AG09309 (cell line): ENCODE results near the gene MYADM.
"Not testable (repeated sequence)": the region's sequence is repeated elsewhere in the genome, so short reads cannot be mapped to it uniquely, and the experiment has no call there.

ENCODE experiments used
- DNase-seq: peaks from one replicate; pipeline ENCODE4 v3.0.0-alpha.2; 2010; ENCODE audit warnings: low read depth
- H3K4me3 ChIP-seq: 2 replicates; pipeline ENCODE4 v1.5.1; 2011; ENCODE audit warnings: mild to moderate bottlenecking, low read depth, low read length, moderate library complexity; ENCODE audit not compliant: control insufficient read depth
- TF ChIP-seq, protein P1 (sequence below): IDR thresholded peaks from 2 replicates; pipeline ENCODE4 v1.5.1; 2011; ENCODE audit warnings: mild to moderate bottlenecking, low read depth, low read length, inconsistent platforms; ENCODE audit not compliant: insufficient read depth, control insufficient read depth; ENCODE audit errors: missing control alignments

Gene MYADM

GRCh38 chr19:53828531-53828930, 39.2 kb upstream of the MYADM start:
- TF ChIP-seq, protein P1, sequence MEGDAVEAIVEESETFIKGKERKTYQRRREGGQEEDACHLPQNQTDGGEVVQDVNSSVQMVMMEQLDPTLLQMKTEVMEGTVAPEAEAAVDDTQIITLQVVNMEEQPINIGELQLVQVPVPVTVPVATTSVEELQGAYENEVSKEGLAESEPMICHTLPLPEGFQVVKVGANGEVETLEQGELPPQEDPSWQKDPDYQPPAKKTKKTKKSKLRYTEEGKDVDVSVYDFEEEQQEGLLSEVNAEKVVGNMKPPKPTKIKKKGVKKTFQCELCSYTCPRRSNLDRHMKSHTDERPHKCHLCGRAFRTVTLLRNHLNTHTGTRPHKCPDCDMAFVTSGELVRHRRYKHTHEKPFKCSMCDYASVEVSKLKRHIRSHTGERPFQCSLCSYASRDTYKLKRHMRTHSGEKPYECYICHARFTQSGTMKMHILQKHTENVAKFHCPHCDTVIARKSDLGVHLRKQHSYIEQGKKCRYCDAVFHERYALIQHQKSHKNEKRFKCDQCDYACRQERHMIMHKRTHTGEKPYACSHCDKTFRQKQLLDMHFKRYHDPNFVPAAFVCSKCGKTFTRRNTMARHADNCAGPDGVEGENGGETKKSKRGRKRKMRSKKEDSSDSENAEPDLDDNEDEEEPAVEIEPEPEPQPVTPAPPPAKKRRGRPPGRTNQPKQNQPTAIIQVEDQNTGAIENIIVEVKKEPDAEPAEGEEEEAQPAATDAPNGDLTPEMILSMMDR: no peak

DNA sequence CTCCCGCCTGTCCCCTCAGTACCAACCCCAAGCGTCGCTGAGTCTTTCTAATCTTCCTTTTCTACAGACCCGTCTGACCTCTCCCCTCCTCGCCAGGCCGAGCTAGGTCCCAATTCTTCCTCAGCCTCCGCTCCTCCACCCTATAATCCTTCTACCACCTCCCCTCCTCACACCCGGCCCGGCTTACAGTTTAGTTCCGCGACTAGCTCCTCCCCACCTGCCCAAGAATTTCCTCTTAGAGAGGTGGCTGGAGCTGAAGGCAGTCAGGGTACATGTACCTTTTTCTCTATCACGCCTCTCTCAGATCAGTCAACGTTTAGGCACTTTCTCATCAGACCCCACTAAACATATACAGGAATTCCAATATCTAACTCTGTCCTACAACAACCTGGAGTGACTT, 34.8 kb upstream of the MYADM start:
- not testable (repeated sequence) for DNase-seq, H3K4me3 ChIP-seq

More at GRCh38 chr19:53828531-53828930, 39.2 kb upstream of the MYADM start:
- no peak for DNase-seq
- H3K4me3 ChIP-seq: no peak overlapping the region

- H3K4me3 ChIP-seq, DNase-seq: not testable (repeated sequence)
These were observed 29.2 kb upstream of the MYADM start for GRCh38 chr19:53838446-53838845.

DNA sequence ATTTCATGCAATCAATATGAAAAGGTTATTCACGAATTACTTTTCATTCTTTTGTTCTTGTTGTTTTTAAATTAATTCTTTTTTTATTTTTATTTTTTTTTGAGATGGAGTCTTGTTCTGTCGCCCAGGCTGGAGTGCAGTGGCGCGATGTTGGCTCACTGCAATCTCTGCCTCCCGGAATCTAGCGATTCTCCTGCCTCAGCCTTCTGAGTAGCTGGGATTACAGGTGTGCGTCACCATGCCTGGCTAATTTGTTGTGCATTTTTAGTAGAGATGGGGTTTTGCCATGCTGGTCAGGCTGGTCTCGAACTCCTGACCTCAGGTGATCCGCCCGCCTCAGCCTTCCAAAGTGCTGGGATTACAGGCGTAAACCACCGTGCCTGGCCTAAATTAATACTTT, 27.4 kb upstream of the MYADM start:
- not testable (repeated sequence) for DNase-seq, H3K4me3 ChIP-seq

DNA sequence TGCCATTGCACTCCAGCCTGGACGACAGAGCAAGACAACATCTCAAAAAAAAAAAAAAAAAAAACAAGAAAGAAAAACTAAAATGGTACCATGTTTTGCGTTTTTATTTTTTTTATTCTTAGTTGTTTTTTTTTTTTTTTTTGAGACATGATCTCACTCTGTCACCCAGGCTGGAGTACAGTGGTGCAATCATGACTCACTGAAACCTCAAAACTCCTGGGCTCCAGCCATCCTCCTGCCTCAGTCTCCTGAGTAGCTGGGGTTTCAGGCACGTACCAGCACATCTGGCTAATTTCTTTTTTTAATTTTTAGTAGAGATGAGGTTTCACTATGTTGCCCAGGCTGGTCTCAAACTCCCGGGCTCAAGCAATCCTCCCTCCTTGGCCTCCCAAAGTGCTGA, 26.8 kb upstream of the MYADM start:
- DNase-seq: peak; percentile 72
- H3K4me3 ChIP-seq: not testable (repeated sequence)

DNA sequence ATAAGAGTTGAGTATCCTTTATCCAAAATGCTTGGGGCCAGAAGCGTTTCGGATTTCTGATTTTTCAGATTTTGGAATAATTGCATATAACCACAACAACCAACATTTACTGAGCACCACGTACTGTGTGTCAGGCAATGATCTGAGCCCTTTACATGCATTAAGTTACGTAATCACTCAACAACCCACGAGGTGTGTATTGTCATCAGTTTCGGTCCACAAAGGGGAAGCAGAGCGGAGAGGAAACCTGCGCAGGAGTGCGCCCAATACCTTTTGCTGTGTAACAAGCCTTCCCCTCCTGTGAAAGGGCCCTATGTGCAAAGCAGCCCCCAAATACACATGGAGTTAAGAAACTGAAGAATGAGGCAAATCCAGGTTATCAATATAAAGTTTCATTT, 22.8 kb upstream of the MYADM start:
- TF ChIP-seq, protein P1: no peak
- DNase-seq: no peak
- H3K4me3 ChIP-seq: no peak overlapping the region

- TF ChIP-seq, protein P1: no peak
- no peak overlapping the region for H3K4me3 ChIP-seq
- no peak for DNase-seq
These were observed 20.1 kb upstream of the MYADM start for GRCh38 chr19:53847555-53847954.

DNA sequence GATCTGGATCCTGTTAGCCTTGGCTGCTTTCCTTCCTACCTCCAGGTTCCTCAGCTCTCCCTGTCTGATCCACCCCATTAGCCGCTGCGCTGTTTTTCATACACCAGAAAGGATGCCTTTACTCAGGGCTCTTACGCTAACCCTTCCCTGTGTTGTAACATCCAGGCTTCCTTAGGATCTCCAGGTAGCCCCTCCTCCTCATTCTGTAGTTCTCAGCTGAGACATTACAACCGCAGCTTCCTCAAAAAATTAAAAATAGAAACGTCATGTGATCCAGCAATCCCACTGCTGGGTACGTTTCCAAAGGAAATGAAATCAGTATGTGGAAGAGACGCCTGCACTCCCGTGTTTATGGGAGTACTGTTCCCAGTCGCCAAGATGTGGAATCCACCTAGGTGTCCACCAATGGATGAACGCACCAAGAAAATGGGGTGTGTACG, 18.4 kb upstream of the MYADM start:
- no peak overlapping the region for H3K4me3 ChIP-seq
- peak; percentile 68 for DNase-seq
- TF ChIP-seq, protein P1: no peak

DNA sequence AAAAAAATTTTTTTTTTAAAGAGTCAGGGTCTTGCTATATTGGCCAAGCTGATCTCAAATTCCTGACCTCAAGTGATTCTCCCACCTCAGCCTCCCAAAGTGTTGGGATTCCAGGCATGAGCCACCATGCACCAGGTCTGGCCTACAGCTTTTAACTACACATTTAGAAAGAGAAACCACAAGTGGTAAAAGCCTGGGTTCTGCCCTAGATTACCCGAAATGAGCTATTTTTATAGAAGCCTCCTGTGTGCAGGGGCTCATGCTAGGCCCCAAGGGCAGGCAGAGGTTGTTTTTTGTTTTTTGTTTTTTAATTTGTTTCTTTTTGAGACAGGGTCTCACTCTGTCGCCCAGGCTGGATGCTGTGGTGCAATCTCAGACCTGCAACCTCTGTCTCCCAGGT, 14.0 kb upstream of the MYADM start:
- TF ChIP-seq, protein P1: no peak
- no peak overlapping the region for H3K4me3 ChIP-seq
- DNase-seq: no peak
